Measurements from ENCODE around the gene LKAAEAR1.

Gene LKAAEAR1

GRCh38 chr20:64079273-64080012 lies 4.8 kb downstream of the LKAAEAR1 start, which contains the start of gene RGS19:
Gene RGS19 (minus strand): TSS chr20:64079518. CDS start chr20:64076886, 2,632 bp downstream.
- peak in 1 of 3 donors; percentile 62 for DNase-seq (ENCODE audit: low read depth in 2 of 3, low spot score in 1 of 3)

DNA sequence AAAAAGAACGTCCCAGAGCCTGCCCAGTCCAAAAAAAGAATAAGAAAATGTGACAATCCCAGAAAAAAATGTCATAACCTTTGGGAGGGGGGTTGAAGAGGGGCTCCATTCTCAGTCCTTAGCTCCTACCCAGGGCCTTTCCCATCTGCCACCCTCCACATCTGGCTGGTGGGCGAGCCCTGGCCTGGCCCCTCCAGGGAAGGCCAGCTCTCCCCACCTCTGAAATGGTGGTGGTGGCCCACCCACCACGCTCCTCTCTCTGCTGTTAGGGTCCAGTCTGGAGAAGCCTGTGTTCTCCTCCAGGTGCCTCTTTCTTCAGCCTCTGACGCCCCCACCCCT lies 5.3 kb downstream of the LKAAEAR1 start:
- DNase-seq (ENCODE audit: low read depth in 2 of 3, low spot score in 1 of 3) = no peak

DNA sequence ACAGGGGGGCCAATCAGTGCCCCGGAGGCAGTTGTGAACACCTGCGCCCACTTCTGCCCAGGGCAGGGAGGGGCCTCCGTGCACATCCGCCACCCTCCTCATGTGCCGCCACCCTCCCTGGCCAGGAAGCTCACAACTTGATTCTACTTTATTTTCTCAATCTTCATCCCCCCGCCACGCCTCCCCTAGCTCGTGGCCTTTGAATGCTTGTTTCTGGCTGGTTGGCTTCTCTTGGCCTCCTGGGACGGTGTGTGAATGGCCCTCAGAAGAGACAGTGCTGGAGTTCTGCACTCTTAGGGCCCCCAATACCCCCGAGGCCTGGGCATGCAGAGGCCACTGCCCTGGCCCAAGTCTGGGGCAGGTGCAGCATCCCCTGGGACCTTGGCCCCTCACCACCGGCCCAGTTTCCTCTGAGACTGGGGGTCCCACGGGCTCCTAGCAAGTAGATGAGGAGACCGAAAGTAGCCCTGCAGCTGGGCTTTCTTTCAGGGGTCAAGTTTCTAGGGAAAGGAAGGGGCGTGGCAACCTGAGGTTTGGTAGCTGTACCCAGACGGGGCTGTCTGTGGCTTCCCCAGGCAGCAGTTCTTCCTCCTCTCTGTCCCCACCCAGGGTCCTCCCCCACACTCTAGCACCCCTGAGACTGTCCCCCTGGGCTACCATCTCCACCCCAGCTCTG lies 6.2 kb downstream of the LKAAEAR1 start:
- DNase-seq (ENCODE audit: low read depth in 2 of 3, low spot score in 1 of 3) = no peak

GRCh38 chr20:64077541-64077875 lies 6.7 kb downstream of the LKAAEAR1 start:
- no peak for DNase-seq (ENCODE audit: low read depth in 2 of 3, low spot score in 1 of 3)

GRCh38 chr20:64077094-64077493 lies 7.1 kb downstream of the LKAAEAR1 start:
- no peak for DNase-seq (ENCODE audit: low read depth in 2 of 3, low spot score in 1 of 3)

- DNase-seq (ENCODE audit: low read depth in 2 of 3, low spot score in 1 of 3) = no peak
Measured at GRCh38 chr20:64076061-64076997, 7.9 kb downstream of the LKAAEAR1 start.

GRCh38 chr20:64075556-64075955 lies 8.6 kb downstream of the LKAAEAR1 start:
- no peak for DNase-seq (ENCODE audit: low read depth in 2 of 3, low spot score in 1 of 3)

- no peak for DNase-seq (ENCODE audit: low read depth in 2 of 3, low spot score in 1 of 3)
Measured at GRCh38 chr20:64074963-64075362, 9.2 kb downstream of the LKAAEAR1 start.

- no peak for DNase-seq (ENCODE audit: low read depth in 2 of 3, low spot score in 1 of 3)
Measured at GRCh38 chr20:64074184-64074789, 9.9 kb downstream of the LKAAEAR1 start.

DNA sequence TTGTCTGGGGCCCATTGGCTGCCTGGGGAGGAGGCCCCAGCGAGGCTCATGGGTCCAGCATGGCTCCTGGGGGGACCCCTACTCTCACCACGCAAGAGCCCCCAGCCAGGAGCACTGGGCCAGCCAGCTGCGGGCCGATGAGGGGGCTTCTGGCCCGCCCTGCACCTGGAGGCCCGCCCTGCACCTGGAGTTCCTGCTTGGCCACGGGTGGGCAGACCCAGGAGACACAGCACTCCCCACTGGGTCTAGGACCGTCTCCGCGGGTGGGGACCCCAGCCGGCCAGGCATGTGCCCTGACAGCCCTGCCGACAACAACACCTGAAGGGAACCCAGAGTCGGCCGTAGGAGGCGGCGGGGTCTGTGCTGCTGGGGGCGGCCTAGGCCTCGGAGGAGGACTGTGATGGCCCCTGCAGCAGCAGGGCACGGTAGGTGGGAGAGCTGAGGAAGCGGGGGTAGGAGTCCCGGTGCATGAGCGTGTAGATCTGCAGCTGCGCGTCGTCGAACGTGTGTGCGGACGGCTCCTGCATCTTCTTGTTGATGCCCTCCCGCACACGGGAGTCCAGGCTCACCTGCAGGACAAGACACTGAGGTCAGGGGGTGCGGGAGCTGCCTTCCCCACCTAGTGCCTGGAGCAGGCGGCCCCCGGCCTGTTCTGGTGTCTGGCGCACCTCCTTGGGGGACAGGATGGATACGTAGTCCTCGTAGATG lies 10.6 kb downstream of the LKAAEAR1 start:
- no peak for DNase-seq (ENCODE audit: low read depth in 2 of 3, low spot score in 1 of 3)

DNA sequence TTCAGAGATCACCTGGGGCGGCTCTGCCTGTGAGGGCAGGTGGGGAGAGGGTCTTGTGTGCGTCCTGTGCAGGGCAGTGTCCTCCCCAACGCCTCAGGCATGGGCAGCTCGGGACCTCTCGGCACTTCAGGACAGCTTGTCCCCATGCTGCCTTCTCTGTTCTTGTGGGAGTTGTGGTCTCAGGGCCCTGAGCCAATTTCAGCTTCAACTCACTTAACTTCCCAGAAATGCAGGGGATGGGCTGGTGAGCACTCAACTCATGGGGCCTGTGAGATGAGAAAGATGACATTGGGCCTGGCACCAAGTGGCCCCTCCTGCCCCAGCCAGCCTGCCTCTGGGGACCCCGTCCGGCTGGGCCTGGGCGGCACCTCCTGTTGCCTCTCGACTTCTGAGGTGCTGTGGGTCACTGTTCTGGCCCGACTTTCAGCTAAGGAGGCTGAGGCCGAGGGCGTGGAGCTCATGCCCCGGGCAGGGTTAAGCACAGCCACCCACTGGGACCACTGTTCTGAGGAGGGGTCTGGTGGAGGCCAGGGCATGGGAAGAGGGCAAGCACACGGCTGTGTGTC lies 11.6 kb downstream of the LKAAEAR1 start:
- DNase-seq (ENCODE audit: low read depth in 2 of 3, low spot score in 1 of 3) = no peak

- DNase-seq (ENCODE audit: low read depth in 2 of 3, low spot score in 1 of 3) = no peak
Measured at GRCh38 chr20:64071341-64072332, 12.6 kb downstream of the LKAAEAR1 start.

- no peak for DNase-seq (ENCODE audit: low read depth in 2 of 3, low spot score in 1 of 3)
Measured at GRCh38 chr20:64070244-64070993, 13.8 kb downstream of the LKAAEAR1 start.

DNA sequence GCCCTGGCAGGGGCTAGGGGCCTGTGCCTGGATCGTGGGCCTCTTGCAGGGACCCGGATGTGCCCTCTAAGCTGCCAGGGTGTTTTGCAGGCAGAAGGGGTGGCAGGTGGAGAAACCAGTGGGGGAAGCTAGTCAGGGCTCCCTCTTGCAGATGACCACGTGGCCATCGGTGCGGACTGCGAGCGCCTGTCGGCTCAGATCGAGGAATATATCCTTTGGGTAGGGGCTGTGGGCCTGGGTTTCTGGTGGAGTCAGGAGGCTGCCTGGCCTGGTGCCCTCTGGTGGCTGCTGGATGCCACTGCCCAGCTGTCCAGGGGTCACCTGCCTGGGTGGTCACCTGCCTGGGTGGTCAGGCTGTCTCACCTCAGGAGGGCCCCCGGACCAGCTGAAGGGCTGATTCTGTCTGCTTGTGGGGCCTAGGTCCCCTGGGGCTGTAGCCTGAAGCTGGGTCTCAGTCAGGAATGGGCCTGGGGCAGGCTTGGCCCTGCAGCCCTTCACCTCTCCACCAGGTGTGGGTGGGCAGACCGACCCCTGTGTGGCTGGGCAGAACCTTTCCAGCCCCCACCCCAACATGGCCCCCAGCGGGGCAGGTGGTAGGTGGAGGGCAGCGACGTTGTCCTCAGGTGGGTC lies 14.5 kb downstream of the LKAAEAR1 start:
- DNase-seq (ENCODE audit: low read depth in 2 of 3, low spot score in 1 of 3) = no peak

DNA sequence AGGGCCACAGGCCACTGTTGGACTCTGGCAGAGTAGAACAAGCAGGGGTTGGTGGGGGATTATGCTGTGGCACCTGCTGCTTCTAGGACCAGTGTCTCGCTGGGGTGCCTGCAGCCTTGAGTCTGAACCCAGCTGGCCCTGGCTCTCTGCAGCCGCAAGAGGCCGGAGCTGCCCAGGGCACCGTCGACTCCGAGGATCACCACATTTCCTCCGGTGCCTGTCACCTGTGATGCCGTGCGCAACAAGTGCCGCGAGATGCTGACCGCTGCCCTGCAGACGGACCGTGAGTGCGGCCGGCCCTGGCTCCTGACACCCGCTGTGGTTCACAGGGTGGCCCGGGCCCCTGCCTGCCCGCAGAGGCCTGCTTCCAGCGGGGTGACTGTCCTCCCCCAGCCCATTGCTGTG lies 15.0 kb downstream of the LKAAEAR1 start:
- no peak for DNase-seq (ENCODE audit: low read depth in 2 of 3, low spot score in 1 of 3)

DNA sequence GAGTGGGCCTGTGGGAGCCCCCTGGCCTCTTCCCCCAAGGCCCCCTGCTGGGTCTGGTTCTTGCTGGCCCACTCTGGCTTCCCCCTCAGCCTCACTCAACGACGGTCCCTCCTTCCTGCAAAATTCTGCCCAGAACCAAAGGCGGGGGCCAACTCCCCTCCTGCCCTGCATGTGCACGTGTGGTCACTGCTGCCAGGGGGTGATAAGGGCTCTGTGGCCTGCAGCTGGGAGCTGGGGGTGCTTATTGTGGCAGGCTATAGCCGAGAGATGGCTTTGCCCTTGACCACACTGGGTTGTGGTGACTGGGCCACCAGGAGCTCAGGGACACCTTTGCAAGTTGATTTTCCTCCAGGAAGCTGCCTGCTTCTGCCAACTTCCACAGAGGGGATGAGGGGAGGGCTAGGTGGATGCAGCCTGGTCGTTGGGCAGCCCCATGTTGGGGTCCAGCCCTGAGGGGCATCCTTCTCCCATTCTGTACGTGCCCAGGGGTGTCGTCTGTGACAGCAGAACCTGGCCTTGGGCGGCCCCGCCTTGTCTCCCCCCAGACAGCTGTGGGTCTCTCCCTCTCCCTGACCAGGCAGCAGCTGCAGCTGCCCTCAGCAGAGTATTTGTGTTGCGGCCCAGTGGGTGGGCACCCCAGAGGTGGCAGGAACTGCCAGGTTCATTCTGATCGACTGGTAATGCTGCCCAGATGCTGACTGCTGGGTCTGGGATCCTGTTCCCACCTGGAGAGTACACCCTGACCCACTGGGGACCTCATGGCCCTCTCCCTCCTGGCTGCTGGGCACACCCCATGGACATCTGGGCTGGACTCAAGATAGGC lies 15.6 kb downstream of the LKAAEAR1 start:
- no peak for DNase-seq (ENCODE audit: low read depth in 2 of 3, low spot score in 1 of 3)

DNA sequence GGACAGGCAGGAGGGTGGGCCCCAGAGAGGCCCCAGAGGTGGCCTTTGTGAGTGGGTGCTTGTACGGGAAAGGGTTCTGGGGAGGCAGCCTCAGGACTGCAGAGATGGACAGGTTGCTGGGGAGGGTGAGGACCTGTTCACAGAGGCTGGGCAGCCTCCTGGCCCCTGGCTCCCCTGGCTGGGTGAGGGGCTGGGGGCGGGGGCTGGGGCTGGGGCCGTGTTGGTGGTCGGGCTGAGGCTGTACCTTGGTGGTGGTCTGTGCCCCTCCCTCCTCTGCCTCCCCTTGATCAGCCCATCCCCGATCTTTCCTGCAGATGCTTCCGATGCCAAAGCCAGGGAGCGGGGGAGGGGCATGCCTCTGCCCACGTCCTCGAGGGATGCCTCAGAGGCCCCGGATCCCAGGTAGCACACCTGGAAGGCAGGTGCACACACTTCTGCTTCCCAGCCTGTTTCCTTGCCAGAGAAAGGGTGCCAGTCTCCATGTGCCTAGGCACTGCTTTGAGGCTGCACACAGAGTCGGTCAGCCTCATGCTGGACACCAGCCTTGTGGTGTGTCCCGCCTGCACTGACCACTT lies 16.4 kb downstream of the LKAAEAR1 start:
- DNase-seq (ENCODE audit: low read depth in 2 of 3, low spot score in 1 of 3) = no peak
